ENCODE results near the gene EXOC6. TPM values are rescaled to one million over a fixed set of nuclear protein-coding genes. Genes with fewer than 3 reads are reported as not detected.

Gene EXOC6
- total RNA-seq, 1 donor from 2014 or later, result 9.1 TPM

DNA sequence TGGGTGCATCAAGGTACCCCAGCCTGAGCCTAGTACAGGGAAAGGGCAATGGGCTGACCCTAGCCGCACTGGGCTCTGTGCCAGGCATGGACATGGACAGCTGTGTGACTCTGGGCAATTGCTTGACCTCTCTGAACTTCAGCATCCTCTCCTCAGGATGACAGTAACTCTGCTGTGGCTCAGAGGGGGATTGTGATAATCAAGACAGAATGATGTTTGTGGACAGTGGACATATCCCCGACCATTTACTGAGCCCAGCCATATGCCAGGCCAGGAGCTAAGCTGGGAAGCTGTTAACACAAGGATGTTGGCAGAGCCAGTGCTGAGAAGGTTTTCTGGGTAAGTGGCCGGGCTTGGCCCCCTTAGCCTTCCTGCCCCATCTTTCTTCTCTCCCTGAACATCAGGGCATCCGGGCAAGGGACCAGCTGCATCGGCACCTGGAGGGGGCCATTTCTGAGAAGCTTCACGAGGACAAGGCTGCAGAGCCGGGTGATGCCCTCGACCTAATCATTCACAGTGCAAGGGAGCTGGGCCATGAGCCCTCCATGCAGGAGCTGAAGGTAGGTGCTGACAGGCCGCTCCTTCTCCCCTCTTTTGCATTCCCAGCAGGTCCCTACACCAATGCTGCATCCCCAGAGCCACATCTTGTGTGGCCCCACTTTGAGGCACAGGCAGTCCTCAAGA is 215.8 kb downstream of the EXOC6 start:
- Mint-ChIP-seq H3K27me3 (ENCODE audit: unreplicated experiment) (peaks cover 39% of the 10 kb centered on the region), H3K27ac (ENCODE audit: unreplicated experiment) (no peak overlapping the region), H3K9me3 (ENCODE audit: unreplicated experiment) (peaks cover 23% of the 10 kb centered on the region), H3K4me3 (ENCODE audit: unreplicated experiment) (no peak overlapping the region), H3K4me1 (ENCODE audit: low read depth, unreplicated experiment) (peaks cover 15% of the 10 kb centered on the region), H3K36me3 (ENCODE audit: unreplicated experiment) (no peaks in the 10 kb centered on the region)
- no peak for DNase-seq
- TF ChIP-seq, protein P1, sequence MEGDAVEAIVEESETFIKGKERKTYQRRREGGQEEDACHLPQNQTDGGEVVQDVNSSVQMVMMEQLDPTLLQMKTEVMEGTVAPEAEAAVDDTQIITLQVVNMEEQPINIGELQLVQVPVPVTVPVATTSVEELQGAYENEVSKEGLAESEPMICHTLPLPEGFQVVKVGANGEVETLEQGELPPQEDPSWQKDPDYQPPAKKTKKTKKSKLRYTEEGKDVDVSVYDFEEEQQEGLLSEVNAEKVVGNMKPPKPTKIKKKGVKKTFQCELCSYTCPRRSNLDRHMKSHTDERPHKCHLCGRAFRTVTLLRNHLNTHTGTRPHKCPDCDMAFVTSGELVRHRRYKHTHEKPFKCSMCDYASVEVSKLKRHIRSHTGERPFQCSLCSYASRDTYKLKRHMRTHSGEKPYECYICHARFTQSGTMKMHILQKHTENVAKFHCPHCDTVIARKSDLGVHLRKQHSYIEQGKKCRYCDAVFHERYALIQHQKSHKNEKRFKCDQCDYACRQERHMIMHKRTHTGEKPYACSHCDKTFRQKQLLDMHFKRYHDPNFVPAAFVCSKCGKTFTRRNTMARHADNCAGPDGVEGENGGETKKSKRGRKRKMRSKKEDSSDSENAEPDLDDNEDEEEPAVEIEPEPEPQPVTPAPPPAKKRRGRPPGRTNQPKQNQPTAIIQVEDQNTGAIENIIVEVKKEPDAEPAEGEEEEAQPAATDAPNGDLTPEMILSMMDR (IDR thresholded peaks at IDR 0.05; ENCODE audit: partially characterized antibody, unreplicated experiment), result no peak

DNA sequence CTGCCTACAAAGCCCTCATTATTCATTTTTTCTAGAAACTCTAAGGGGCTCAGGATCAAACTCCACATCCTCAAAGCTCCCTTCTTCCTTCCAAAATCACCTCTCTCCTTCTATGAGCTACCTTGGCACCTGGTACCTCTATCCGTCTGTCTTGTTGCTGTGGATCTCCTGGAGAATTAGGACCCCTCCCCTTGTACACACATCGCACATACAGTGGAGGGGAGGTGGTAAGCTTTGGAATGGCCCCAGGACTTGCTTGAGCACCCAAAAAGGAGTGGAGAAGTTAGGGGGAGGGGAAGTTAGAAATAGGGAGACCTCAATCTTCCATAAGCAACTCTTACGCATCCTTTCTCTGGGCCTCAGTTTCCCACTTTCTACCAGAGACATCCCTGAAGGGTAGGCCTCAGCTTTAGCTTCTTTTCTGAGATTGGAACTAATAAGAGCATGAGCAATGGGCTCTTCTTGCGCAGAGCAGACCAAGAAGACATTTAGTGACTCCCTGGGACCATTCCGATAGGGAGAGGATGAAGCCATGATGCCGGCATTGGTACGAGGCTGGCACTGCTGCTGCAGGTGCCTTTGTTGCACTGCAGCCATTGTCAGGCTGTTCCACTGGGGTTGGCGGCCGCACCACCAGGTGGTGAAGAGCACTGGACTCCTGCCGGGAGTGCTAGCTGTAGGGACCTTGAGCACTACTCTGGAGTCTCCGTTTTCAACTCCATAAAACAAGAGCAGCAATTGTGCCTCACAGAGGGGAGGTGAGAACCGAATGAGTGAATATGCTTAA is 216.7 kb downstream of the EXOC6 start:
- peaks cover 12% of the 10 kb centered on the region for H3K4me1 Mint-ChIP-seq (ENCODE audit: low read depth, unreplicated experiment)
- no peak overlapping the region for H3K27ac Mint-ChIP-seq (ENCODE audit: unreplicated experiment)
- H3K27me3 Mint-ChIP-seq (ENCODE audit: unreplicated experiment), result peaks cover 38% of the 10 kb centered on the region
- DNase-seq, result no peak
- peak overlapping the region; percentile 63 for H3K4me3 Mint-ChIP-seq (ENCODE audit: unreplicated experiment)
- TF ChIP-seq, protein P1 (IDR thresholded peaks at IDR 0.05; ENCODE audit: partially characterized antibody, unreplicated experiment), result no peak
- H3K9me3 Mint-ChIP-seq (ENCODE audit: unreplicated experiment), result peaks cover 21% of the 10 kb centered on the region
- H3K36me3 Mint-ChIP-seq (ENCODE audit: unreplicated experiment), result no peaks in the 10 kb centered on the region

DNA sequence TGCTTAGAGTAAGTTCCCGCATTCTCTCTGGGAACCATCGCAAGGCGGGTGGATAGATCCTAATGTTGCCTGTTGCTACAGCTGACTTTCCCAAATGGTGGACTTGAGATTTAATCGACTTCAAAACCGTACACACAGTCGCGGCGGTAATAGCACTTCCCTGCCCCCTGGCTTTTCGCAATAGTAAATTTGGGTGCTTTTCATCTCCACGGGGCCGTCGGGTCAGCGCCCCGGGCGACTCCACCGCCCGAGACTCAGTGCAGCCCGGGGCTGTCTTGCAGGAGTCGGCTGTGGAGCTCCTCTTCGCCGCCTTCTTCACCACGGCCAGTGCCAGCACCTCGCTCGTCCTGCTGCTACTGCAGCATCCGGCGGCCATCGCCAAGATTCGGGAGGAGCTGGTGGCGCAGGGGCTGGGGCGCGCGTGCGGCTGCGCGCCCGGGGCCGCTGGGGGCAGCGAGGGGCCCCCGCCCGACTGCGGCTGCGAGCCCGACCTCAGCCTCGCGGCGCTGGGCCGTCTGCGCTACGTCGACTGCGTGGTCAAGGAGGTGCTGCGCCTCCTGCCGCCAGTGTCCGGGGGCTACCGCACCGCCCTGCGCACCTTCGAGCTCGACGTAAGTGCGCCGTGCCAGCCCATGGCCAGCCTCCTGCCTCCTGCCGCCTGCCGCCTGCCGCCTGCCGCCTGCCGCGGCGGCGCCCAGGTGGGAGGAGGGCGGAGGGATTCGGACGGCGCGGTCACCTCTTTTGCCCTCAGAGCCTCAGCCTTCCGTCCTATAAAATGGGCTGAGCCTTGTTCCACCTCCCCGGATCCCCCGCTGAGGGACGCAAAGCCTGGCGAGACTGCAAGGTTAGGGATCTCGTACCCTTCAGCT is 217.6 kb downstream of the EXOC6 start:
- Mint-ChIP-seq H3K27me3 (ENCODE audit: unreplicated experiment) (peaks cover 44% of the 10 kb centered on the region), H3K27ac (ENCODE audit: unreplicated experiment) (no peak overlapping the region), H3K9me3 (ENCODE audit: unreplicated experiment) (peaks cover 21% of the 10 kb centered on the region), H3K4me1 (ENCODE audit: low read depth, unreplicated experiment) (peaks cover 12% of the 10 kb centered on the region), H3K36me3 (ENCODE audit: unreplicated experiment) (no peaks in the 10 kb centered on the region), H3K4me3 (ENCODE audit: unreplicated experiment) (peak overlapping the region; percentile 63)
- peak; percentile 42 for DNase-seq
- TF ChIP-seq, protein P1 (IDR thresholded peaks at IDR 0.05; ENCODE audit: partially characterized antibody, unreplicated experiment), result no peak

DNA sequence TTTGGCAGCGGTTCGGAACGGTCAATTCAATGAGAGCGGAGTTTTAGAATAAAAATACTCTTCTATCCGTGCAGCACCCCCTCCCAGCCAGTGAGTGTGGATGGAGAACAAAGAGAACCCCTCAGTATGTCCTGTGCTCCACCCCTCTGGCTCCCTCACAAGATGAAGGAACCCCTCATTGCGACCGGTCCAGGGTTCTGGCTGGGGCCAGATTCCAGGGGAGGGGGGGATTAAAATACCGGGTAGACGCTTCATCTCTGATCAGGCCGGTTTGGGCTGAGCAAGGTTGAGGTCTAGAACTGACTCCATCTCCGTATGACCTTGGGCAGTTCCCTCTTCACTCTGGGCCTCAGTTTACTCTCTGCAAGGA is 218.2 kb downstream of the EXOC6 start:
- H3K36me3 Mint-ChIP-seq (ENCODE audit: unreplicated experiment), result no peaks in the 10 kb centered on the region
- peaks cover 43% of the 10 kb centered on the region for H3K27me3 Mint-ChIP-seq (ENCODE audit: unreplicated experiment)
- peaks cover 22% of the 10 kb centered on the region for H3K9me3 Mint-ChIP-seq (ENCODE audit: unreplicated experiment)
- H3K27ac Mint-ChIP-seq (ENCODE audit: unreplicated experiment), result no peak overlapping the region
- DNase-seq, result no peak
- peaks cover 11% of the 10 kb centered on the region for H3K4me1 Mint-ChIP-seq (ENCODE audit: low read depth, unreplicated experiment)
- H3K4me3 Mint-ChIP-seq (ENCODE audit: unreplicated experiment), result peak overlapping the region; percentile 64
- TF ChIP-seq, protein P1 (IDR thresholded peaks at IDR 0.05; ENCODE audit: partially characterized antibody, unreplicated experiment), result no peak

Data from glutamatergic neuron (in vitro differentiated cells).